ENCODE measurements around the gene MRTFA.
"Not testable (repeated sequence)": the region's sequence is repeated elsewhere in the genome, so short reads cannot be mapped to it uniquely, and the experiment has no call there.

MRTFA gene

GRCh38 chr22:40599731-40600130 lies 36.8 kb downstream of the MRTFA start:
- DNase-seq (ENCODE audit: low read depth) = no peak
- H3K4me3 ChIP-seq (ENCODE audit: control insufficient read depth, low read depth, low read length) = no peak overlapping the region
- no peak for TF ChIP-seq CTCF (conservative IDR thresholded peaks at IDR 0.05; ENCODE audit: control insufficient read depth, insufficient read depth, low read depth, low read length)

DNA sequence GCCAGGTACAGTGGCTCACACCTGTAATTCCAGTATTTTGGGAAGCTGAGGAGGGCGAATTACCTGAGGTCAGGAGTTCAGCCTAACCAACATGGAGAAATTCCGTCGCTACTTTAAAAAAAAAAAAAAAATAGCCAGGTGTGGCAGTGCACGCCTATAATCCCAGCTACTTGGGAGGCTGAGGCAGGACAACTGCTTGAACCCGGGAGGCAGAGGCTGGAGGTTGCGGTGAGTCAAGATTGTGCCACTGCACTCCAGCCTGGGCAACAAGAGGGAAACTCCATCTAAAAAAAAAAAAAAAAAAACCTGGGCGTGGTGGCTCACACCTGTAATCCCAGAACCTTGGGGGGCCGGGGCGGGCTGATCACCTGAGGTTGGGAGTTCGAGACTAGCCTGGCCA lies 37.8 kb downstream of the MRTFA start:
- not testable (repeated sequence) for H3K4me3 ChIP-seq (ENCODE audit: control insufficient read depth, low read depth, low read length)

DNA sequence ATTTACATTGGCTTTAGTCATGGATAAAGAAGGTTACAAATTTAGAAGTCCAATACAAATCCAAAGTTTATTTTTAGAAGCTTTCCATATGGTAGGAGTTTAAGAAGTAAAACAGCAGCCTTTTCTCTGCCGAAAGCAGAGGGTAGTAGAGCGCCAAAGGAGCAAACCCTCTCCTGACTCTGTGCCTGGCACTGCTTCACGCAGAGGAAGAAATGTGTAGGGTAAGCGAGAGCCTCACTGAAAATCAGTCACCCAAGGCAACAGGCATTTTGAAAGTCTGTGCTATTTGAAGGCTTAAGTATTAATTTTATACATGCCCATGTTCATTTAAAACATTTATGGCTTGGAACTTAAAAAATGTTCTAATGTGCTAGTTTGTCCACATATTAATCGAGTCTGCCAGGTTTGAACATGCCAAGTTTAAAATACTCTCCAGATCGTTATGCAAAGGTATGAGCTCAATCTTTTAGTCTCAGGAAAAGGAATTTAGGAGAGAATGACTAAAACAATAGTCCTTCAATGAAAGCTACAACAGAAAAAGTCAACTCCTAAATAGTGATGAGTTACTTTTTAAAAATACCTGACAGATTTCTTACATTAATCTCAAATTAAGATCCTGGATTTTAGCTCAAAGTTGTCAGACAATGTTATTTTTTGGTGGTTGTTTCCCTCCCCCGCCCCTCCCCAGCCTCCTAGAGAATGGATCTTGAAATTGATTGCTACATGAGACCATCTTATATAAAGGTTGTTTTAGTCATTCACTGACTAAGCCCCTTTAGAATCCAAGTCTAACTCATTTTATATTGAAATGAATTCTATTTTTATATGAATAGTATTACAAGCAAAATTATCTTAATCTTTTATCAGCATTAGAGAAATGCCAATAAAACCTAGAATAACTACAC lies 38.7 kb downstream of the MRTFA start:
- DNase-seq (ENCODE audit: low read depth) = peak; percentile 28
- H3K4me3 ChIP-seq (ENCODE audit: control insufficient read depth, low read depth, low read length) = no peak overlapping the region
- TF ChIP-seq CTCF (conservative IDR thresholded peaks at IDR 0.05; ENCODE audit: control insufficient read depth, insufficient read depth, low read depth, low read length) = no peak

More for the DNA sequence above, 37.8 kb downstream of the MRTFA start:
- not testable (repeated sequence) for DNase-seq (ENCODE audit: low read depth)

DNA sequence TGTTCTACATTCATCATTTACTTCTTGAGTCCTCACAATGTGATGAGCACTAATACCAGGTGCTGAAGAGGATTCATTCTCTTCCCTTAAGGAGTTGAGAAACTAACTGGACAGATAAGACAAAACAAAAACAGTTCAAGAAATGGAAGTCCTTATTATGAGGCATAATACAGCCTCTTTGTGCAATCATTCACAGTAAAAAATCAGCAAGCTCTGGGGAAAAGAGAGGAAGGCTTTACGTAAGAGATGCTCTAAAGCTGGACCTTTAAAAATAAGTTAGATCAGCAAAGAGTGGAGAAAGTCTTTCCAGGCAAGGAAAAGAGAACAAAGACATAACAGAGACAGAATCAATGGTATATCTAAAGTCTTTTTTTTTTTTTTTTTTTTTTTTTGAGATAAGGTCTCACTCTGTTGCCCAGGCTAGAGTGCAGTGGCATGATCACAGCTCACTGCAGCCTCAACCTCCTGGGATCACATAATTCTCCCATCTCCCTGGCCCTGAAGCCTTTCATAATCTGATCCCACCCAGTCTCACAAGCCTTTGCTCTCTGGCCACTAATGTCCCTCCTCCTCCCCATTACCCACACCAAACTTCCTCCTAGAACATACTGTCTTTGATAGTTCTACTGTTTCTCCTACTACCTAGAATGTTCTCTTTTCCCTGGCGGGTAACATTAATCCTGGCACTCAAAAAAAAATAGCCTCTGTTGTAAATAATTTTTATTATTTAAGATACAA lies 40.9 kb downstream of the MRTFA start:
- no peak overlapping the region for H3K4me3 ChIP-seq (ENCODE audit: control insufficient read depth, low read depth, low read length)
- peak; percentile 33 for DNase-seq (ENCODE audit: low read depth)
- TF ChIP-seq CTCF (conservative IDR thresholded peaks at IDR 0.05; ENCODE audit: control insufficient read depth, insufficient read depth, low read depth, low read length) = no peak

DNA sequence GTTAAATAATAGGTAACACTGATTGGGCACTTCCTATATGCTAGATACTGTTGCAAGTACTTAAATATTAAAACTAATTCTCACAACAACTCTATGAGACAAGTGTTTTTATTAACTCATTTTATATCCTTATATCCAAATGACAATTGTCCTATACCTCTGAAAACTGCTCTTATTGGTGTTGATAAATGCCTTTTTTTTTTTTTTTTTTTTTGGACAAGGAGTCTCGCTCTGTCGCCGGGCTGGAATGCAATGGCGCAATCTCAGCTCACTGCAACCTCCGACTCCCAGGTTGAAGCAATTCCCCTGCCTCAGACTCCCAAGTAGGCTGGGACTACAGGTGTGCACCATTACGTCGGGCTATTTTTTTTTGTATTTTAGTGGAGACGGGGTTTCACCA lies 41.6 kb downstream of the MRTFA start:
- no peak for DNase-seq (ENCODE audit: low read depth)
- no peak for TF ChIP-seq CTCF (conservative IDR thresholded peaks at IDR 0.05; ENCODE audit: control insufficient read depth, insufficient read depth, low read depth, low read length)
- no peak overlapping the region for H3K4me3 ChIP-seq (ENCODE audit: control insufficient read depth, low read depth, low read length)

DNA sequence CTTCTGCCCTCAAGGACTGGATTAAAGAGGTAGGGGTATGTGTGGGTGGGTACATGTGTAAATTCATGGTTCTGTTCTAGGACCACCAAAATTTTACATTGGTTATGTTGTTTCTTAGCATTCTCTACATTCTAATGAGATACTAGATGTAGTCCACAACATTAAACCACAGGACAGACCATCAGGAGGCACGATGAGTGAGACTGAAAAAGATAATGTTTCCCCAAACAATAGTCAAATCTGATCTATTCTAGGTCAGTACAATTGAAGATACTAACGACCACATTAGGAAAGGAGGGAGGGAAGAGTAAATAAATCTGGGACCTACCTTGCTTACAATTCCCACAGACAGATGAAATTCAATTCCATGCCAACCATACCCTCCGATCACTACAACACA lies 42.2 kb downstream of the MRTFA start:
- TF ChIP-seq CTCF (conservative IDR thresholded peaks at IDR 0.05; ENCODE audit: control insufficient read depth, insufficient read depth, low read depth, low read length) = no peak
- DNase-seq (ENCODE audit: low read depth) = no peak

More for the DNA sequence above, 42.2 kb downstream of the MRTFA start:
- no peak overlapping the region for H3K4me3 ChIP-seq (ENCODE audit: control insufficient read depth, low read depth, low read length)
